Sigmoid colon (tissue), 7 donors: Measurements from ENCODE around the gene NUP88. TPM values are rescaled to one million over a fixed set of nuclear protein-coding genes. Genes with fewer than 3 reads are reported as not detected.
"Not testable (repeated sequence)": the region's sequence is repeated elsewhere in the genome, so short reads cannot be mapped to it uniquely, and the experiment has no call there.

Experiments
- DNase-seq: peaks from one replicate; pipeline ENCODE4 v3.0.0-alpha.2; 2019
- H3K27ac ChIP-seq, 4 donors: fragments of 200-600 bp; sonication (generic); one replicate each; pipeline ENCODE4 v1.5.1; 2016 to 2019; ENCODE audit warnings: mild to moderate bottlenecking in 1 of 4
- H3K27me3 ChIP-seq, 3 donors: fragments of 200-600 bp; sonication (generic); one replicate each; pipeline ENCODE4 v1.5.1; 2019; ENCODE audit warnings: mild to moderate bottlenecking in 1 of 3
- H3K36me3 ChIP-seq, 4 donors: fragments of 200-600 bp; sonication (generic); one replicate each; pipeline ENCODE4 v1.5.1; 2016 to 2019
- H3K4me1 ChIP-seq, 4 donors: fragments of 200-600 bp; sonication (generic); one replicate each; pipeline ENCODE4 v1.5.1; 2017 to 2019
- H3K4me3 ChIP-seq, 4 donors: fragments of 200-600 bp; sonication (generic); one replicate each; pipeline ENCODE4 v1.5.1; 2017 to 2019; ENCODE audit warnings: mild to moderate bottlenecking in 2 of 4, moderate library complexity in 1 of 4
- H3K9me3 ChIP-seq, 4 donors: fragments of 200-600 bp in 3 of 4; sonication (generic) in 3 of 4; one replicate each; pipeline versions ENCODE4 v1.5.1 to v1.6.1; 2013 to 2019
- EP300 ChIP-seq, 4 donors: sonication (generic); formaldehyde crosslinking; IDR thresholded peaks; one replicate each; pipeline ENCODE4 v1.6.1; 2017; ENCODE audit warnings: antibody characterized with exemption in 4 of 4
- POLR2A ChIP-seq, 2 donors: fragments of 450-650 bp; IDR thresholded peaks; one replicate each; pipeline ENCODE4 v1.6.1; 2016; ENCODE audit warnings: antibody characterized with exemption in 2 of 2, mild to moderate bottlenecking in 2 of 2, moderate library complexity in 2 of 2
- POLR2AphosphoS5 ChIP-seq, 4 donors: sonication (generic); formaldehyde crosslinking; IDR thresholded peaks; one replicate each; pipeline ENCODE4 v1.6.1; 2017; ENCODE audit warnings: antibody characterized with exemption in 4 of 4
- WGBS, 2 donors: extraction: QIAGEN DNeasy Blood & Tissue Kit; methylation state at CpG; one replicate each; pipeline ENCODE4 v1.1.7; 2013; 5-methylcytosine and 5-hydroxymethylcytosine counted together
- intact Hi-C: fragments of 100-400 bp; cut with DNase I; formaldehyde crosslinking; loops from one replicate; pipeline ENCODE4 v1.15.1; 2023
- polyA plus RNA-seq, 3 donors: library from polyadenylated mRNA; stranded (reverse); fragments of 200-250 nt; gene quantifications; one replicate each; pipeline ENCODE4 v1.2.3, GENCODE V29; 2013
- total RNA-seq, 4 donors: library from RNA; depleted of rRNA; stranded (reverse); fragments of >200 nt; gene quantifications; one replicate each; pipeline ENCODE4 v1.1.0, GENCODE V29; 2016
- TF ChIP-seq, protein P1 (sequence below), 4 experiments: fragments of 450-650 bp in 3 of 4; fragments of 200-600 bp in 1 of 4; IDR thresholded peaks; one replicate each; pipeline ENCODE4 v1.5.1; 2016 to 2019; ENCODE audit warnings: antibody characterized with exemption in 4 of 4, mild to moderate bottlenecking in 3 of 4, moderate library complexity in 2 of 4
- donor health status: healthy with polysubstance abuse.
- donor health status: Bipolar disorder and iron deficiency.
- donor health status: healthy.

NUP88 gene
- total and polyA plus RNA-seq, 7 donors = 39.1 to 82.9 (median 60.7) TPM

DNA sequence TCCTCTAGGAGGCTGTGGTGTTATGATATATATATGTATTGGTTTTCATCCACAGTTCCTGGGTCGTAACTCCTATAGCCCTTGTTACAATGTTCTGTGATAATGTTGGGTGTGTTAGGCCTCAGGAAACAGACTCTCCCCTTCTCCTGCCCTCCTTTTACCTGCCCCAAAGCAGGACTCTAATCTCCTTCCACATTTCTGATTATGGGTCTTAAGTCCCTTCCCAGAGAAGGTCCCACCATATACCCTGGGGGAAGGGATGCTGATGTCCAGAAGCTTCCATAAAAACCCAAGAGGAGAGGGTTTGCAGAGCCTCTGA is 19.9 kb upstream of the NUP88 start:
- Histone ChIP-seq H3K27ac (peak overlapping the region; percentile 66 to 83 (median 80)), H3K27me3 (no peaks in the 10 kb centered on the region), H3K36me3 (peaks cover 10 to 48% (median 21%) of the 10 kb centered on the region in 4 donors), H3K9me3 (no peaks in the 10 kb centered on the region), H3K4me1 (peaks cover 0 to 23% (median 18%) of the 10 kb centered on the region in 4 donors), H3K4me3 (peak overlapping the region; percentile 50 to 88 (median 75))
- DNase-seq = no peak
- TF ChIP-seq POLR2AphosphoS5 (IDR thresholded peaks at IDR 0.05) (no peak), POLR2A (IDR thresholded peaks at IDR 0.05) (no peak), EP300 (IDR thresholded peaks at IDR 0.05) (no peak)
- TF ChIP-seq, protein P1, sequence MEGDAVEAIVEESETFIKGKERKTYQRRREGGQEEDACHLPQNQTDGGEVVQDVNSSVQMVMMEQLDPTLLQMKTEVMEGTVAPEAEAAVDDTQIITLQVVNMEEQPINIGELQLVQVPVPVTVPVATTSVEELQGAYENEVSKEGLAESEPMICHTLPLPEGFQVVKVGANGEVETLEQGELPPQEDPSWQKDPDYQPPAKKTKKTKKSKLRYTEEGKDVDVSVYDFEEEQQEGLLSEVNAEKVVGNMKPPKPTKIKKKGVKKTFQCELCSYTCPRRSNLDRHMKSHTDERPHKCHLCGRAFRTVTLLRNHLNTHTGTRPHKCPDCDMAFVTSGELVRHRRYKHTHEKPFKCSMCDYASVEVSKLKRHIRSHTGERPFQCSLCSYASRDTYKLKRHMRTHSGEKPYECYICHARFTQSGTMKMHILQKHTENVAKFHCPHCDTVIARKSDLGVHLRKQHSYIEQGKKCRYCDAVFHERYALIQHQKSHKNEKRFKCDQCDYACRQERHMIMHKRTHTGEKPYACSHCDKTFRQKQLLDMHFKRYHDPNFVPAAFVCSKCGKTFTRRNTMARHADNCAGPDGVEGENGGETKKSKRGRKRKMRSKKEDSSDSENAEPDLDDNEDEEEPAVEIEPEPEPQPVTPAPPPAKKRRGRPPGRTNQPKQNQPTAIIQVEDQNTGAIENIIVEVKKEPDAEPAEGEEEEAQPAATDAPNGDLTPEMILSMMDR (IDR thresholded peaks at IDR 0.05) = peak in 1 of 4 experiments; percentile 4
- intact Hi-C loops = loop anchor here (5.0 kb wide), 4 partner anchors 33 to 192 kb away; partner anchors contain the start of genes DERL2, MIS12 and RABEP1
- 0 to 23% methylated on average over 1 of the region's 1 CpG for WGBS, 2 donors

DNA sequence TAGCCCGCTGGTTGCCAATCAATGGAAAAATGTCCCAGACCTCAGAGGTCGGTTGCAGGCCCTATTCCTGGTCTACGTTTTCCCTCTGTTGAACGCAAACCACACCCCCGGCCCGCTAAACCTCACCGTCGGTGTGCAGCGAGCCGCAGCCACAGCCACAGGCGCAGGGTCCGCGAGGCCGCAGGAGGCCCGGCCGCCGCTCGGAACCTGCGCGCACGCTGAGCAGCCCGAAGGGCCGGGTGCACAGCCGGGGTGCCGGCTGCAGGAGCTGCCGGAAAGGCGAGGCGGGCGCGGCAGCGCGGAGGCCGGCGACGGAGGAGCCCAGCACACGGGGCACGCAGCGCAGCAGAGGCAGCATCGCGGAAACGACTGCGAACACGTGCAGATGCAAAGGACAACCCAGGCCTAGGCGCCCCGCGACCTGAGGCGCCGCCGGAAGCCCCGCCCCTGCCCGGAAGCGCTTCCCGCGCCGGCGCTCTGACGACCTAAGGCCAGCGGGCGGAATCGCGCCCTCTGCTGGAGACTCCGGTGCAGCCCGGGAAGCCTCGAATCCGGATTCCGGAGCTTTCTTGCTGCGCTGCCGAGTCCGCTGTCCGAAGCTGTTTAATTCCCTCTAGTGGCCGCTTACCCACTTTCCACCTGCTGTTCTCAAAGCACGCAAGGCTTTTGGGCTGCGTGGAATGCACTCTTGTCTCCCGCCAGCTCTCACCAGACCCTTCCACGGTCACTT is 19.4 kb upstream of the NUP88 start, which contains the start of gene C1QBP:
Gene C1QBP (minus strand): TSS at position 440 of the 730 bp plus-strand sequence. CDS start 82 bp downstream, at position 358.
- Histone ChIP-seq H3K9me3 (no peaks in the 10 kb centered on the region), H3K4me3 (peak within 1 kb of the TSS; percentile 50 to 88 (median 75)), H3K27ac (peak within 1 kb of the TSS; percentile 66 to 83 (median 80)), H3K27me3 (no peaks in the 10 kb centered on the region), H3K36me3 (peaks cover 9 to 48% (median 20%) of the 10 kb centered on the region in 4 donors), H3K4me1 (peaks cover 0 to 23% (median 18%) of the 10 kb centered on the region in 4 donors)
- DNase-seq = peak; percentile 94
- WGBS, 2 donors = 0 to 1% methylated on average over 75 of the region's 75 CpGs
- intact Hi-C loops = loop anchor here (5.0 kb wide), 4 partner anchors 33 to 192 kb away; partner anchors contain the start of genes DERL2, MIS12 and RABEP1
- peak in 1 of 2 donors; percentile 13 for TF ChIP-seq POLR2A (IDR thresholded peaks at IDR 0.05)
- TF ChIP-seq EP300 (IDR thresholded peaks at IDR 0.05) = no peak
- TF ChIP-seq, protein P1 (IDR thresholded peaks at IDR 0.05) = peak; percentile 91 to 99 (median 98)
- peak; percentile 23 to 85 (median 80) for TF ChIP-seq POLR2AphosphoS5 (IDR thresholded peaks at IDR 0.05)

DNA sequence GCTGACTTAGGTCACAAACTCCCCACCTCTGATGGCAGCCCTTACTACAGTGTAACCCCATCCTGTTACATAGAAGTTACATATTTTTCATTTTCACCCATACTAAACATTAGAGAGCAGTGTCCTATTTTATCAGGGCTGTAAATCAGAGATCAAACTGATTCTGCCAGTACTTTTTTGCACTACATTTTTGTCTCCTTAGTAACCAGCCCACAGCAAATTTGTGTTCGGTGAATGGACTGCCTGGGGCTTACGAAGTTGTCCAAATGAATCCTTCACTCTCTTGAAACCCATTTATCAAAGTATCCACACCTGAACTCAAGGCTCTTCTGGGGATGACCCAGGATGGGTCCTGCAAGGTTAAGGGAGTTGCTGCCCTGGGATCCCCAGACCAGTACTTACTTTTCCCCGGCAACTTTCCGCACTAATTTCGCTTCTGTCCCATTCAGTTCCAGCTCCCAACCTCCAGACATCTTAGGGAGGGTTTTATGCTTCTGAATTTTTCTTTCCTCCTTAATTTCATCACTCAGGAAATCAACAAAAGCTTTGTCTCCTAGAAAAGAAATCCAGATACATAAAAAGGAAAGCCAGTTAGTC is 18.4 kb upstream of the NUP88 start:
- H3K9me3 ChIP-seq = no peaks in the 10 kb centered on the region
- whole genome bisulfite sequencing, 2 donors = 23 to 56% methylated on average over 5 of the region's 5 CpGs
- no peak for DNase-seq
- peaks cover 0 to 23% (median 18%) of the 10 kb centered on the region in 4 donors for H3K4me1 ChIP-seq
- peaks cover 5 to 50% (median 22%) of the 10 kb centered on the region in 4 donors for H3K36me3 ChIP-seq
- intact Hi-C loops = loop anchor here (5.0 kb wide), 4 partner anchors 34 to 191 kb away; partner anchors contain the start of genes DERL2, MIS12 and RABEP1
- H3K27ac ChIP-seq = peak overlapping the region in 3 of 4 donors; percentile 80 to 83 (median 81)
- H3K27me3 ChIP-seq = no peaks in the 10 kb centered on the region
- TF ChIP-seq POLR2A (IDR thresholded peaks at IDR 0.05) = no peak
- TF ChIP-seq POLR2AphosphoS5 (IDR thresholded peaks at IDR 0.05) = no peak
- no peak for TF ChIP-seq EP300 (IDR thresholded peaks at IDR 0.05)
- TF ChIP-seq, protein P1 (IDR thresholded peaks at IDR 0.05) = no peak
- H3K4me3 ChIP-seq = peak overlapping the region; percentile 50 to 88 (median 75)

DNA sequence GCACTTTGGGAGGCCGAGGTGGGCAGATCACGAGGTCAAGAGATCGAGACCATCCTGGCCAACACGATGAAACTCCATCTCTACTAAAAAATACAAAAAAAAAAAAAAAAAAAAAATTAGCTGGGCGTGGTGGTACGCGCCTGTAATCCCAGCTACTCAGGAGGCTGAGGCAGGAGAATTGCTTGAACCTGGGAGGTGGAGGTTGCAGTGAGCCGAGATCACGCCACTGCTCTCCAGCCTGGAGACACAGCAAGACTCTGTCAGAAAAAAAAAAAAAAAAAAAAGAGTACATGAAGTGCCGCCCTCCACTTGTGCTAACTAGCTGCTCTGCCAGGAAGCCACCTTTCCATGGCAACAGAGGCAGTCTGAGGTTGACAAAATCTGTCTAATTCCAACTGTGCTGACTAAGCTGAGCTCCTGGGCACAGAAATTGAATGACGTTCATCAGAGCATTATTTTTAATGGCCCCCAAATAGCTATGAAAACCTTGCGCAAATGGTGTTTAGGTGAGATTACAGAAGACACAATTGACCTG is 16.4 kb upstream of the NUP88 start:
- DNase-seq = not testable (repeated sequence)
- WGBS, 2 donors = 88 to 90% methylated on average over 10 to 12 of the region's 12 CpGs

More for the DNA sequence above, 16.4 kb upstream of the NUP88 start:
- not testable (repeated sequence) for H3K27me3 ChIP-seq, H3K4me3 ChIP-seq, H3K27ac ChIP-seq, H3K9me3 ChIP-seq
- intact Hi-C loops = loop anchor here (5.0 kb wide), 4 partner anchors 36 to 189 kb away; partner anchors contain the start of genes DERL2, MIS12 and RABEP1
- peaks cover 0 to 23% (median 18%) of the 10 kb centered on the region in 4 donors for H3K4me1 ChIP-seq
- peaks cover 5 to 70% (median 37%) of the 10 kb centered on the region in 4 donors for H3K36me3 ChIP-seq
